SK-N-SH (cell line): Measurements from ENCODE around the gene CCRL2. TPM values are rescaled to one million over a fixed set of nuclear protein-coding genes. Genes with fewer than 3 reads are reported as not detected.
A peak's percentile ranks its signal among the peaks of the same experiment; 100 is the strongest.

Experiments
- CTCF ChIA-PET: fragments of 300-600, 350-600 bp; formaldehyde crosslinking; extraction: SDS; loops from one replicate; lab custom pipeline; 2021; lab: Yijun Ruan, JAX
- POLR2A ChIA-PET: fragments of 350-600 bp; sonication (Branson Sonifier 250); formaldehyde crosslinking; extraction: SDS; loops from one replicate; lab custom pipeline; 2020; ENCODE audit warnings: antibody characterized with exemption, inconsistent platforms; lab: Yijun Ruan, JAX
- DNase-seq: peaks from one replicate; pipeline ENCODE4 v3.0.0; 2012
- H2AFZ ChIP-seq: fragments of 200-600 bp; sonication (generic); 2 replicates; pipeline ENCODE4 v1.8.1; 2016; ENCODE audit warnings: antibody characterized with exemption, mild to moderate bottlenecking, low read depth
- H3F3A ChIP-seq: fragments of 200-600 bp; sonication (generic); replicated peaks from 2 replicates; pipeline ENCODE3; 2016; ENCODE audit warnings: antibody characterized with exemption, mild to moderate bottlenecking; ENCODE audit not compliant: insufficient read depth
- H3K27ac ChIP-seq, 2 experiments: fragments of 200-500 bp in 1 of 2; fragments of 200-600 bp in 1 of 2; sonication (Bioruptor generic) in 1 of 2; sonication (generic), shearing (Covaris generic) in 1 of 2; 2 replicates each; pipeline versions ENCODE4 v1.5.1 to v1.6.1; 2014 to 2016; ENCODE audit warnings: low read depth in 2 of 2, inconsistent platforms in 1 of 2, low read length in 1 of 2, mild to moderate bottlenecking in 1 of 2, mixed read lengths in 1 of 2
- H3K27me3 ChIP-seq: fragments of 200-600 bp; sonication (generic), shearing (Covaris generic); 2 replicates; pipeline ENCODE4 v1.6.1; 2016; ENCODE audit warnings: mixed run types; ENCODE audit not compliant: insufficient read depth
- H3K36me3 ChIP-seq, 2 experiments: fragments of 200-500 bp in 1 of 2; fragments of 200-600 bp in 1 of 2; sonication (Bioruptor generic) in 1 of 2; sonication (generic) in 1 of 2; replicated peaks in 1 of 2; 2 replicates each; pipeline versions ENCODE3 to v1.5.1; 2014 to 2016; ENCODE audit warnings: low read length in 1 of 2, mild to moderate bottlenecking in 1 of 2; ENCODE audit not compliant: insufficient read depth in 2 of 2, control insufficient read depth in 1 of 2
- H3K4me1 ChIP-seq, 2 experiments: fragments of 200-500 bp in 1 of 2; fragments of 200-600 bp in 1 of 2; sonication (Bioruptor generic) in 1 of 2; sonication (generic), shearing (Covaris generic) in 1 of 2; 2 replicates each; pipeline versions ENCODE4 v1.5.1 to v1.6.1; 2014 to 2016; ENCODE audit warnings: low read depth in 1 of 2, low read length in 1 of 2, mixed run types in 1 of 2; ENCODE audit not compliant: insufficient read depth in 2 of 2, control insufficient read depth in 1 of 2
- H3K4me2 ChIP-seq: fragments of 200-600 bp; sonication (generic), shearing (Covaris generic); 2 replicates; pipeline ENCODE4 v1.6.1; 2017; ENCODE audit warnings: mixed run types
- H3K4me3 ChIP-seq, 2 experiments: fragments of 200-500 bp in 1 of 2; fragments of 200-600 bp in 1 of 2; sonication (Bioruptor generic) in 1 of 2; sonication (generic), shearing (Covaris generic) in 1 of 2; 2 replicates each; pipeline versions ENCODE4 v1.5.1 to v1.8.1; 2014 to 2016; ENCODE audit warnings: low read depth in 2 of 2, inconsistent platforms in 1 of 2, low read length in 1 of 2, mild to moderate bottlenecking in 1 of 2, mixed read lengths in 1 of 2, moderate library complexity in 1 of 2
- H3K79me2 ChIP-seq: fragments of 200-600 bp; sonication (generic); 2 replicates; pipeline ENCODE4 v1.8.1; 2017; ENCODE audit warnings: mild to moderate bottlenecking; ENCODE audit not compliant: insufficient read depth
- H3K9ac ChIP-seq: fragments of 200-600 bp; sonication (generic); 2 replicates; pipeline ENCODE4 v1.6.1; 2017; ENCODE audit warnings: mixed run types
- H3K9me2 ChIP-seq: fragments of 200-600 bp; sonication (generic); 2 replicates; pipeline ENCODE4 v1.6.1; 2017; ENCODE audit warnings: mixed run types
- H3K9me3 ChIP-seq: fragments of 200-600 bp; sonication (generic); 2 replicates; pipeline ENCODE4 v1.6.1; 2017; ENCODE audit warnings: mixed run types, mild to moderate bottlenecking, moderate library complexity
- H4K20me1 ChIP-seq: fragments of 200-600 bp; sonication (generic); 2 replicates; pipeline ENCODE4 v1.6.1; 2017; ENCODE audit warnings: mild to moderate bottlenecking, mixed run types; ENCODE audit not compliant: insufficient read depth
- CHD2 ChIP-seq: fragments of 150-350 bp; IDR thresholded peaks from 2 replicates; pipeline ENCODE4 v1.6.1; 2018; ENCODE audit warnings: low read length; ENCODE audit not compliant: partially characterized antibody
- EP300 ChIP-seq, 2 experiments: IDR thresholded peaks; 2 replicates each; pipeline versions ENCODE4 v1.4.0 to v1.6.1; 2012; ENCODE audit warnings: borderline replicate concordance in 1 of 2, low read depth in 1 of 2, low read length in 1 of 2
- FOSL2 ChIP-seq: IDR thresholded peaks from 2 replicates; pipeline ENCODE4 v1.4.0; 2012; ENCODE audit warnings: low read depth, mild to moderate bottlenecking, moderate library complexity, borderline replicate concordance
- GABPA ChIP-seq: IDR thresholded peaks from 2 replicates; pipeline ENCODE4 v1.4.0; 2012; ENCODE audit warnings: low read depth, mild to moderate bottlenecking
- JUND ChIP-seq: IDR thresholded peaks from 2 replicates; pipeline ENCODE4 v1.4.0; 2012
- MAX ChIP-seq: IDR thresholded peaks from 2 replicates; pipeline ENCODE4 v1.4.0; 2012; ENCODE audit warnings: low read depth
- NFIC ChIP-seq: IDR thresholded peaks from 2 replicates; pipeline ENCODE4 v1.4.0; 2012; ENCODE audit warnings: borderline replicate concordance
- NRF1 ChIP-seq: IDR thresholded peaks from 2 replicates; pipeline ENCODE4 v1.6.1; 2012; ENCODE audit warnings: low read depth, mild to moderate bottlenecking, low read length
- PBX3 ChIP-seq: IDR thresholded peaks from 2 replicates; pipeline ENCODE4; 2012
- RAD21 ChIP-seq: IDR thresholded peaks from 2 replicates; pipeline ENCODE4 v1.6.1; 2012; ENCODE audit warnings: mild to moderate bottlenecking, low read length
- REST ChIP-seq: IDR thresholded peaks from 2 replicates; pipeline ENCODE4 v1.6.1; 2012; ENCODE audit warnings: mild to moderate bottlenecking, low read depth, low read length, moderate library complexity
- RFX5 ChIP-seq: IDR thresholded peaks from 2 replicates; pipeline ENCODE4 v1.6.1; 2012; ENCODE audit warnings: mild to moderate bottlenecking, improper control_type of control experiment, low read length
- SIN3A ChIP-seq: IDR thresholded peaks from 2 replicates; pipeline ENCODE4 v1.6.1; 2012; ENCODE audit warnings: low read depth, mild to moderate bottlenecking, low read length, moderate library complexity, borderline replicate concordance
- SMC3 ChIP-seq: IDR thresholded peaks from 2 replicates; pipeline ENCODE4 v1.6.1; 2012; ENCODE audit warnings: low read depth, low read length, improper control_type of control experiment
- TAF1 ChIP-seq: IDR thresholded peaks from 2 replicates; pipeline ENCODE4 v1.6.1; 2012; ENCODE audit warnings: low read depth, mild to moderate bottlenecking, low read length, moderate library complexity, borderline replicate concordance
- TCF12 ChIP-seq: IDR thresholded peaks from 2 replicates; pipeline ENCODE4 v1.4.0; 2012
- TEAD4 ChIP-seq: IDR thresholded peaks from 2 replicates; pipeline ENCODE4 v1.4.0; 2012; ENCODE audit warnings: mild to moderate bottlenecking, borderline replicate concordance; ENCODE audit not compliant: insufficient read depth
- YY1 ChIP-seq: IDR thresholded peaks from 2 replicates; pipeline ENCODE4 v1.4.0; 2012; ENCODE audit warnings: low read depth, mild to moderate bottlenecking
- WGBS: methylation state at CpG from one replicate; pipeline ENCODE4 v1.1.6; 2017; ENCODE audit warnings: low lambda C conversion rate; 5-methylcytosine and 5-hydroxymethylcytosine counted together
- polyA plus RNA-seq, 3 experiments: library from polyadenylated mRNA; depleted of rRNA; stranded (reverse); fragments of >200 nt; gene quantifications; 2 replicates each; pipeline ENCODE4 v1.2.3, GENCODE V29; 2012

The CCRL2 gene
- not detected in 2 replicates for polyA plus RNA-seq (2012; rRNA removed)
- polyA plus RNA-seq (2012; cell fraction: cytosol; rRNA removed): 0.06 TPM in 1 of 2 replicates, not detected in the other
- 0.08 TPM in 1 of 2 replicates, not detected in the other for polyA plus RNA-seq (2012; cell fraction: nucleus; rRNA removed)

DNA sequence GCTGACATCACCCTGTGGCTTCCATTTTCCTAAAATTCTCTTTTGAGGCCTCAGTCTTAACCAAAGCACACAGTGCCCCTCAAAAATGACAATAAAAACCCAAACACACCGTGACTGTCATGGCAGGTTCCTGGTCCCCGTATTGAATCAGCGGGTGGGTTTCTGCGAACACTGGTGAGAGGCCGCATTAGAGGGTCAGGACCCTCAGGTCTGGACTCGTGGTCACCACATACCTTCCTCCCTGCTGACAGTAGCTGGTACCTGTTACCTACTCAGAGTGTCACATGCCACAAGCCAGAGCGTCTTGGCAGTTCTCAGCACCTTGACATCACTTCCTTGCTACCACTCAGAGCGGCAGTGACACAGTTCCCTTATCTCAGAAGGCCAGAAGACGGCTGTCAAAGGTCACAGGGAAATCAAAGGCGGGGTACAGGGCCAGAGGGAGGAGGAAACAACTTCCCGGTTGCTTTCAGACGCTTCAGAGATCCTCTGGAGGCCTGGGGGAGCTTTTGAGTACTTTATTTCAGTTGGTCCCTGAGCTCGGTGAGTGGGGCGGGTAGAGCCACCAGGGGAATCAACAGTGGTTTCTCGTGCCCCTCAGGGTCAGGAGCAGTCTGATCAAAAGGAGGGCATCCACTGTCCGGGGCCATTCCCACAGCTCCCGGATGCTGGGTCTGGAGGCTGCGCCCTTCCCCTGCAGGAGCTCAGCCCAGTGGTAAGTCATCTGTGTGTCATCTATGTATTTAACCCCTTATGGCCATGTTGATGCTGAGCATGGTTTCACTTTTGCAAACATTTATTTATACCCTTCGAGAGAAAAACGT is at the start of gene CCRL2, which contains the start of gene CCR5AS:
Gene CCRL2, plus strand, starts transcription at position 472 of the 824 bp plus-strand sequence. CDS start 821 bp downstream, outside the sequence.
Gene CCR5AS, minus strand, starts transcription at position 279 of the 824 bp plus-strand sequence.
- no peak within 1 kb of the TSS for H3K4me3 ChIP-seq
- H3K27ac ChIP-seq: no peak within 1 kb of the TSS
- 21% methylated on average over 17 of the region's 20 CpGs for WGBS
- no peaks in the 10 kb centered on the region for H3K36me3 ChIP-seq
- no peaks in the 10 kb centered on the region for H3K9me3 ChIP-seq
- TF ChIP-seq PBX3: no peak
- no peak for TF ChIP-seq TCF12
- no peak for TF ChIP-seq TEAD4
- no peak for TF ChIP-seq FOSL2
- no peak for TF ChIP-seq RFX5
- TF ChIP-seq NRF1: no peak
- no peak for TF ChIP-seq SMC3
- TF ChIP-seq SIN3A: no peak
- TF ChIP-seq RAD21: no peak
- no peak for TF ChIP-seq JUND
- no peak for TF ChIP-seq MAX
- no peak for TF ChIP-seq GABPA
- ChIA-PET POLR2A (no interaction called here), CTCF (interaction anchor here (1.1 to 1.8 kb wide), 4 partner anchors 29 to 81 kb away, joined by 3 to 5 read pairs (median 4); partner anchors contain the start of gene CCR5)
- H3F3A ChIP-seq: no peaks in the 10 kb centered on the region
- no peaks in the 10 kb centered on the region for H3K4me1 ChIP-seq
- H3K9ac ChIP-seq: no peak within 1 kb of the TSS
- no peaks in the 10 kb centered on the region for H3K79me2 ChIP-seq
- peak within 1 kb of the TSS; percentile 65 for H2AFZ ChIP-seq
- H3K9me2 ChIP-seq: no peaks in the 10 kb centered on the region; the same call in 1 of the 2 replicates
- no peaks in the 10 kb centered on the region for H4K20me1 ChIP-seq
- DNase-seq: no peak
- peak within 1 kb of the TSS; percentile 37 for H3K4me2 ChIP-seq
- H3K27me3 ChIP-seq: no peaks in the 10 kb centered on the region; the same call in 1 of the 2 replicates

GRCh38 chr3:46358466-46358865 is 48.6 kb upstream of the CCRL2 start:
- TF ChIP-seq NFIC (no peak), SIN3A (no peak), REST (no peak), EP300 (IDR thresholded peaks at IDR 0.05; ENCODE audit: borderline replicate concordance in 1 of 2, low read depth in 1 of 2, low read length in 1 of 2) (no peak), FOSL2 (no peak), JUND (no peak), CHD2 (no peak), YY1 (no peak), GABPA (no peak), TAF1 (no peak)
- no peak overlapping the region for H3K4me3 ChIP-seq
- 21% methylated on average over 6 of the region's 6 CpGs for WGBS
- H3K36me3 ChIP-seq: no peaks in the 10 kb centered on the region
- CTCF ChIA-PET: no interaction called here
- H3K27ac ChIP-seq: no peak overlapping the region
- no peaks in the 10 kb centered on the region; a peak in 1 of 4 replicates for H3K4me1 ChIP-seq
- peaks cover 30% of the 10 kb centered on the region; the same call in 1 of the 2 replicates for H3K27me3 ChIP-seq
- H3K79me2 ChIP-seq: no peaks in the 10 kb centered on the region
- H3K4me2 ChIP-seq: no peak overlapping the region
- H4K20me1 ChIP-seq: no peaks in the 10 kb centered on the region
- no peaks in the 10 kb centered on the region for H3K9me2 ChIP-seq
- DNase-seq: no peak
- no peak overlapping the region for H2AFZ ChIP-seq
- H3K9me3 ChIP-seq: no peaks in the 10 kb centered on the region
- no peaks in the 10 kb centered on the region for H3F3A ChIP-seq
- H3K9ac ChIP-seq: no peak overlapping the region
- POLR2A ChIA-PET: no interaction called here
